ENCODE measurements around the gene ARMC9.

- TF ChIP-seq, protein P1, sequence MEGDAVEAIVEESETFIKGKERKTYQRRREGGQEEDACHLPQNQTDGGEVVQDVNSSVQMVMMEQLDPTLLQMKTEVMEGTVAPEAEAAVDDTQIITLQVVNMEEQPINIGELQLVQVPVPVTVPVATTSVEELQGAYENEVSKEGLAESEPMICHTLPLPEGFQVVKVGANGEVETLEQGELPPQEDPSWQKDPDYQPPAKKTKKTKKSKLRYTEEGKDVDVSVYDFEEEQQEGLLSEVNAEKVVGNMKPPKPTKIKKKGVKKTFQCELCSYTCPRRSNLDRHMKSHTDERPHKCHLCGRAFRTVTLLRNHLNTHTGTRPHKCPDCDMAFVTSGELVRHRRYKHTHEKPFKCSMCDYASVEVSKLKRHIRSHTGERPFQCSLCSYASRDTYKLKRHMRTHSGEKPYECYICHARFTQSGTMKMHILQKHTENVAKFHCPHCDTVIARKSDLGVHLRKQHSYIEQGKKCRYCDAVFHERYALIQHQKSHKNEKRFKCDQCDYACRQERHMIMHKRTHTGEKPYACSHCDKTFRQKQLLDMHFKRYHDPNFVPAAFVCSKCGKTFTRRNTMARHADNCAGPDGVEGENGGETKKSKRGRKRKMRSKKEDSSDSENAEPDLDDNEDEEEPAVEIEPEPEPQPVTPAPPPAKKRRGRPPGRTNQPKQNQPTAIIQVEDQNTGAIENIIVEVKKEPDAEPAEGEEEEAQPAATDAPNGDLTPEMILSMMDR (IDR thresholded peaks at IDR 0.05), result no peak
- no peak for TF ChIP-seq POLR2A (IDR thresholded peaks at IDR 0.05)
These were observed 35.4 kb upstream of the ARMC9 start for GRCh38 chr2:231163011-231163410.

All from lower leg skin (tissue), 3 donors.